Astrocyte (in vitro differentiated cells and primary cell): Measurements from ENCODE around the gene CD9. TPM values are rescaled to one million over a fixed set of nuclear protein-coding genes. Genes with fewer than 3 reads are reported as not detected.
A peak's percentile ranks its signal among the peaks of the same experiment; 100 is the strongest.

ENCODE experiments used
- DNase-seq: peaks from one replicate; pipeline ENCODE4 v3.0.0-alpha.2; 2010; ENCODE audit warnings: low read depth
- FAIRE-seq: peaks from 2 replicates; lab custom pipeline; 2011; peaks lifted over from hg19 to GRCh38; lab: Jason Lieb, UNC
- H2AFZ ChIP-seq: 2 replicates; pipeline ENCODE4 v1.6.0; 2012; ENCODE audit warnings: low read depth, low read length, inconsistent platforms
- H3K27ac ChIP-seq: 2 replicates; pipeline ENCODE4 v1.5.1; 2011; ENCODE audit warnings: low read depth, low read length, inconsistent platforms
- H3K27me3 ChIP-seq: 2 replicates; pipeline ENCODE4 v1.6.0; 2011; ENCODE audit warnings: low read length, inconsistent platforms; ENCODE audit not compliant: insufficient read depth
- H3K36me3 ChIP-seq: 2 replicates; pipeline ENCODE4 v1.5.1; 2011; ENCODE audit warnings: low read length, inconsistent platforms; ENCODE audit not compliant: insufficient read depth
- H3K4me1 ChIP-seq: 2 replicates; pipeline ENCODE4 v1.5.1; 2011; ENCODE audit warnings: low read length, inconsistent platforms; ENCODE audit not compliant: insufficient read depth
- H3K4me2 ChIP-seq: 2 replicates; pipeline ENCODE4 v1.6.0; 2012; ENCODE audit warnings: low read length, inconsistent platforms
- H3K4me3 ChIP-seq: 2 replicates; pipeline ENCODE4 v1.5.1; 2011; ENCODE audit warnings: low read depth, mild to moderate bottlenecking, low read length, inconsistent platforms; ENCODE audit not compliant: insufficient read depth
- H3K79me2 ChIP-seq: 2 replicates; pipeline ENCODE4 v1.6.0; 2012; ENCODE audit warnings: mild to moderate bottlenecking, low read length, inconsistent platforms; ENCODE audit not compliant: insufficient read depth
- H3K9ac ChIP-seq: 2 replicates; pipeline ENCODE4 v1.6.0; 2012; ENCODE audit warnings: mild to moderate bottlenecking, low read length, inconsistent platforms
- H3K9me3 ChIP-seq: 2 replicates; pipeline ENCODE4 v1.5.1; 2012; ENCODE audit warnings: low read depth, mild to moderate bottlenecking, low read length, inconsistent platforms; ENCODE audit not compliant: insufficient read depth
- H4K20me1 ChIP-seq: 2 replicates; pipeline ENCODE4 v1.6.0; 2012; ENCODE audit warnings: low read length, inconsistent platforms; ENCODE audit not compliant: insufficient read depth
- H3K27ac Mint-ChIP-seq: one replicate; pipeline ENCODE4 v1.8.0; 2021; ENCODE audit warnings: mild to moderate bottlenecking, mixed read lengths; ENCODE audit not compliant: unreplicated experiment
- H3K27me3 Mint-ChIP-seq: one replicate; pipeline ENCODE4 v1.8.0; 2021; ENCODE audit warnings: low read depth, mixed read lengths; ENCODE audit not compliant: unreplicated experiment
- H3K36me3 Mint-ChIP-seq: one replicate; pipeline ENCODE4 v1.8.0; 2021; ENCODE audit warnings: low read depth, mixed read lengths; ENCODE audit not compliant: unreplicated experiment
- H3K4me1 Mint-ChIP-seq: one replicate; pipeline ENCODE4 v1.8.0; 2021; ENCODE audit warnings: low read depth, mixed read lengths; ENCODE audit not compliant: unreplicated experiment
- H3K4me3 Mint-ChIP-seq: one replicate; pipeline ENCODE4 v1.8.0; 2021; ENCODE audit warnings: mild to moderate bottlenecking, moderate library complexity, mixed read lengths; ENCODE audit not compliant: unreplicated experiment
- H3K9me3 Mint-ChIP-seq: one replicate; pipeline ENCODE4 v1.8.0; 2021; ENCODE audit warnings: mild to moderate bottlenecking, mixed read lengths; ENCODE audit not compliant: unreplicated experiment
- CTCF ChIP-seq: IDR thresholded peaks from 2 replicates; pipeline ENCODE4 v1.5.1; 2011; ENCODE audit warnings: low read depth, mild to moderate bottlenecking, inconsistent platforms, low read length, moderate library complexity; ENCODE audit not compliant: insufficient read depth
- EZH2 ChIP-seq: IDR thresholded peaks from 2 replicates; pipeline ENCODE4 v1.6.1; 2012; ENCODE audit warnings: mild to moderate bottlenecking, low read length, inconsistent platforms; ENCODE audit not compliant: insufficient read depth
- total RNA-seq: library from RNA; stranded (reverse); gene quantifications from 2 replicates; pipeline ENCODE4 v1.2.1, GENCODE V29; 2021

The CD9 gene
- total RNA-seq, 1 donor from 2014 or later, result 52.2 TPM

- Mint-ChIP-seq H3K4me3 (no peak overlapping the region), H3K9me3 (peaks cover 6% of the 10 kb centered on the region), H3K27ac (no peak overlapping the region), H3K27me3 (no peaks in the 10 kb centered on the region), H3K4me1 (peaks cover 7% of the 10 kb centered on the region), H3K36me3 (no peaks in the 10 kb centered on the region)
- Histone ChIP-seq H3K27me3 (no peaks in the 10 kb centered on the region), H2AFZ (no peak overlapping the region), H3K79me2 (no peaks in the 10 kb centered on the region), H3K9ac (peak overlapping the region; percentile 46), H3K9me3 (no peaks in the 10 kb centered on the region), H3K27ac (peak overlapping the region; percentile 63), H3K4me2 (peak overlapping the region; percentile 41), H3K4me1 (peaks cover 24% of the 10 kb centered on the region), H4K20me1 (no peaks in the 10 kb centered on the region), H3K36me3 (no peaks in the 10 kb centered on the region), H3K4me3 (no peak overlapping the region)
- DNase-seq (no peak), FAIRE-seq (no peak)
- TF ChIP-seq CTCF (no peak), EZH2 (no peak)
Observed at GRCh38 chr12:6285532-6286306, 85.5 kb downstream of the CD9 start.

Other genes with a start within 250 kb of the CD9 start
- 0.23 and 0.82 TPM in 2 replicates for gene VWF, start 75.7 kb upstream of the CD9 start, total RNA-seq
- 0.72 and 2.5 TPM in 2 replicates for gene PLEKHG6, start 110.3 kb downstream of the CD9 start, total RNA-seq
- 118 and 128 TPM in 2 replicates for gene TNFRSF1A, start 141.7 kb downstream of the CD9 start, total RNA-seq
- 0.94 and 1.3 TPM in 2 replicates for gene SCNN1A, start 175.2 kb downstream of the CD9 start, total RNA-seq
- 2.8 and 2.9 TPM in 2 replicates for gene LTBR, start 183.8 kb downstream of the CD9 start, total RNA-seq
- gene CD27, start 244.6 kb downstream of the CD9 start, total RNA-seq, result not detected in 2 replicates